Measurements from ENCODE around the gene BCHE.
"Not testable (repeated sequence)": the region's sequence is repeated elsewhere in the genome, so short reads cannot be mapped to it uniquely, and the experiment has no call there.

The BCHE gene

GRCh38 chr3:165815682-165816081 is 21.5 kb downstream of the BCHE start:
- DNase-seq = no peak

GRCh38 chr3:165814380-165814779 is 22.8 kb downstream of the BCHE start:
- no peak for DNase-seq

GRCh38 chr3:165807937-165808336 is 29.3 kb downstream of the BCHE start:
- DNase-seq = not testable (repeated sequence)

GRCh38 chr3:165805946-165806561 is 31.2 kb downstream of the BCHE start:
- no peak for DNase-seq

GRCh38 chr3:165803471-165803870 is 33.8 kb downstream of the BCHE start:
- no peak for DNase-seq

- DNase-seq = no peak
Measured at GRCh38 chr3:165800970-165801369, 36.3 kb downstream of the BCHE start.

GRCh38 chr3:165799026-165799425 is 38.2 kb downstream of the BCHE start:
- no peak for DNase-seq

- peak; percentile 68 for DNase-seq
Measured at GRCh38 chr3:165797551-165797950, 39.7 kb downstream of the BCHE start.

- no peak for DNase-seq
Measured at GRCh38 chr3:165796701-165797100, 40.5 kb downstream of the BCHE start.

GRCh38 chr3:165788531-165788930 is 48.7 kb downstream of the BCHE start:
- DNase-seq = no peak

- DNase-seq = no peak
Measured at GRCh38 chr3:165786013-165786412, 51.2 kb downstream of the BCHE start.

GRCh38 chr3:165784337-165784736 is 52.9 kb downstream of the BCHE start:
- no peak for DNase-seq

- no peak for DNase-seq
Measured at GRCh38 chr3:165783383-165783782, 53.8 kb downstream of the BCHE start.

GRCh38 chr3:165778891-165779290 is 58.3 kb downstream of the BCHE start:
- DNase-seq = no peak

GRCh38 chr3:165778456-165778855 is 58.8 kb downstream of the BCHE start:
- DNase-seq = no peak

- DNase-seq = no peak
Measured at GRCh38 chr3:165775824-165776223, 61.4 kb downstream of the BCHE start.

- no peak for DNase-seq
Measured at GRCh38 chr3:165770781-165771180, 66.4 kb downstream of the BCHE start.

GRCh38 chr3:165768680-165769079 is 68.5 kb downstream of the BCHE start:
- DNase-seq = no peak

- no peak for DNase-seq
Measured at GRCh38 chr3:165759041-165759440, 78.2 kb downstream of the BCHE start.

GRCh38 chr3:165755571-165755970 is 81.7 kb downstream of the BCHE start:
- DNase-seq = no peak

- DNase-seq = no peak
Measured at GRCh38 chr3:165754219-165755007, 82.8 kb downstream of the BCHE start.

- no peak for DNase-seq
Measured at GRCh38 chr3:165753560-165753959, 83.7 kb downstream of the BCHE start.

GRCh38 chr3:165751637-165752036 is 85.6 kb downstream of the BCHE start:
- no peak for DNase-seq

- DNase-seq = no peak
Measured at GRCh38 chr3:165749821-165750220, 87.4 kb downstream of the BCHE start.

- no peak for DNase-seq
Measured at GRCh38 chr3:165749241-165749640, 88.0 kb downstream of the BCHE start.

All from femur (tissue), 1 donor.